GM23338 (cell line): Measurements from ENCODE around the gene IFNA16. TPM values are rescaled to one million over a fixed set of nuclear protein-coding genes. Genes with fewer than 3 reads are reported as not detected.

ENCODE experiments used
- ATAC-seq: fragments of 200-7000 bp; cut with Tn5 transposase; 3 replicates; pipeline ENCODE4 v1.9.1; 2020
- DNase-seq: peaks from one replicate; pipeline ENCODE4 v3.0.0-alpha.2; 2015; ENCODE audit warnings: low spot score
- H2AFZ ChIP-seq: fragments of 200-600 bp; sonication (generic); 2 replicates; pipeline ENCODE4 v1.8.0; 2016; ENCODE audit warnings: antibody characterized with exemption, mild to moderate bottlenecking, moderate library complexity
- H3F3A ChIP-seq: fragments of 200-600 bp; sonication (generic); replicated peaks from 2 replicates; pipeline ENCODE4 v1.8.0; 2017; ENCODE audit warnings: antibody characterized with exemption, mixed run types, low read depth
- H3K27ac ChIP-seq: fragments of 200-600 bp; sonication (generic); 2 replicates; pipeline ENCODE4 v1.6.1; 2016; ENCODE audit warnings: low read depth
- H3K27me3 ChIP-seq: fragments of 200-600 bp; sonication (generic); 2 replicates; pipeline ENCODE4 v1.8.0; 2016; ENCODE audit warnings: mild to moderate bottlenecking, mixed run types, moderate library complexity; ENCODE audit not compliant: insufficient read depth
- H3K36me3 ChIP-seq: fragments of 200-600 bp; sonication (generic); 2 replicates; pipeline ENCODE4 v1.8.0; 2016; ENCODE audit warnings: mild to moderate bottlenecking; ENCODE audit not compliant: insufficient read depth
- H3K4me1 ChIP-seq: fragments of 200-600 bp; sonication (generic); 2 replicates; pipeline ENCODE4 v1.8.0; 2016; ENCODE audit warnings: mild to moderate bottlenecking, moderate library complexity; ENCODE audit not compliant: insufficient read depth
- H3K4me2 ChIP-seq: fragments of 200-600 bp; sonication (generic); 2 replicates; pipeline ENCODE4 v1.7.1; 2017; ENCODE audit warnings: mixed run types
- H3K4me3 ChIP-seq: fragments of 200-600 bp; sonication (generic); 2 replicates; pipeline ENCODE4 v1.6.1; 2016; ENCODE audit warnings: mixed run types
- H3K79me2 ChIP-seq: fragments of 200-600 bp; sonication (generic); replicated peaks from 2 replicates; pipeline ENCODE4 v1.8.0; 2017; ENCODE audit warnings: mild to moderate bottlenecking; ENCODE audit not compliant: insufficient read depth
- H3K9me2 ChIP-seq: fragments of 200-600 bp; sonication (generic); 2 replicates; pipeline ENCODE4 v1.8.0; 2017; ENCODE audit not compliant: insufficient read depth
- H4K20me1 ChIP-seq: fragments of 200-600 bp; sonication (generic); replicated peaks from 2 replicates; pipeline ENCODE4 v1.8.0; 2017; ENCODE audit warnings: mild to moderate bottlenecking; ENCODE audit not compliant: insufficient read depth
- H3K27ac Mint-ChIP-seq: 2 replicates; pipeline ENCODE4 v1.8.0; 2020; ENCODE audit warnings: inconsistent platforms, mild to moderate bottlenecking, moderate library complexity, mixed read lengths
- H3K27me3 Mint-ChIP-seq: 3 replicates; pipeline ENCODE4 v1.8.0; 2022; ENCODE audit warnings: low read depth, mild to moderate bottlenecking, moderate library complexity, mixed read lengths, inconsistent platforms; ENCODE audit not compliant: insufficient read depth, poor library complexity
- H3K36me3 Mint-ChIP-seq: 3 replicates; pipeline ENCODE4 v1.8.0; 2021; ENCODE audit warnings: low read depth, mild to moderate bottlenecking, inconsistent platforms, moderate library complexity, mixed read lengths
- H3K4me1 Mint-ChIP-seq: 3 replicates; pipeline ENCODE4 v1.8.0; 2020; ENCODE audit warnings: mild to moderate bottlenecking, inconsistent platforms, mixed read lengths
- H3K4me3 Mint-ChIP-seq: 3 replicates; pipeline ENCODE4 v1.8.0; 2021; ENCODE audit warnings: moderate library complexity, mild to moderate bottlenecking, inconsistent platforms, mixed read lengths
- H3K9me3 Mint-ChIP-seq: 3 replicates; pipeline ENCODE4 v1.8.0; 2020; ENCODE audit warnings: moderate library complexity, mild to moderate bottlenecking, inconsistent platforms, mixed read lengths
- CREB1 ChIP-seq: fragments of 250-450 bp; sonication (Bioruptor Pico); IDR thresholded peaks from 2 replicates; pipeline ENCODE4 v1.5.0; 2020; ENCODE audit warnings: low read depth, mild to moderate bottlenecking, moderate library complexity
- EZH2 ChIP-seq: fragments of 200-600 bp; sonication (generic); IDR thresholded peaks from one replicate; pipeline ENCODE4 v1.8.0; 2017; ENCODE audit warnings: antibody characterized with exemption, mild to moderate bottlenecking, low read depth; ENCODE audit not compliant: unreplicated experiment
- EZH2phosphoT487 ChIP-seq: fragments of 200-600 bp; sonication (generic); IDR thresholded peaks from one replicate; pipeline ENCODE4 v1.8.1; 2018; ENCODE audit warnings: antibody characterized with exemption; ENCODE audit not compliant: unreplicated experiment
- JUNB ChIP-seq: IDR thresholded peaks from one replicate; pipeline ENCODE4 v1.6.1; 2016; ENCODE audit warnings: antibody characterized with exemption; ENCODE audit not compliant: unreplicated experiment
- NANOG ChIP-seq: IDR thresholded peaks from 2 replicates; pipeline ENCODE4 v1.6.1; 2016; ENCODE audit warnings: antibody characterized with exemption, borderline replicate concordance
- POLR2AphosphoS5 ChIP-seq: IDR thresholded peaks from 2 replicates; pipeline ENCODE4 v1.6.1; 2016; ENCODE audit warnings: antibody characterized with exemption, low read depth
- STAT1 ChIP-seq: IDR thresholded peaks from one replicate; pipeline ENCODE4 v1.6.1; 2016; ENCODE audit warnings: antibody characterized with exemption; ENCODE audit not compliant: unreplicated experiment
- ZNF114 ChIP-seq: fragments of 250-450 bp; sonication (Bioruptor Pico); IDR thresholded peaks from 2 replicates; pipeline ENCODE4 v1.5.0; 2020; ENCODE audit warnings: mild to moderate bottlenecking, moderate library complexity
- ZNF331 ChIP-seq: fragments of 250-450 bp; sonication (Bioruptor Pico); IDR thresholded peaks from 2 replicates; pipeline ENCODE4 v1.5.0; 2020; ENCODE audit warnings: low read depth, mild to moderate bottlenecking, moderate library complexity
- polyA plus RNA-seq: library from polyadenylated mRNA; unstranded; fragments of >200 nt; fragmentation: Nextera tagmentation; extraction: Ambion mirVana; gene quantifications from 2 replicates; pipeline ENCODE4 v1.2.1, GENCODE V29; 2016
- total RNA-seq: library from RNA; depleted of rRNA; stranded (reverse); fragments of >200 nt; shearing (Covaris generic); gene quantifications from 2 replicates; pipeline ENCODE4 v1.2.3, GENCODE V29; 2014
- TF ChIP-seq, protein P1 (sequence below), 2 experiments: fragments of 200-600 bp in 1 of 2; sonication (generic) in 1 of 2; conservative IDR thresholded peaks; 2 replicates each; pipeline versions ENCODE4 v1.5.1 to v1.6.1; 2016 to 2017; ENCODE audit warnings: antibody characterized with exemption in 2 of 2, low read depth in 2 of 2, mild to moderate bottlenecking in 2 of 2, moderate library complexity in 1 of 2
- TF ChIP-seq, protein P2 (sequence below): IDR thresholded peaks from one replicate; pipeline ENCODE4 v1.6.1; 2018; ENCODE audit warnings: antibody characterized with exemption; ENCODE audit not compliant: unreplicated experiment
- TF ChIP-seq, protein P3 (sequence below): IDR thresholded peaks from 2 replicates; pipeline ENCODE4 v1.6.1; 2016; ENCODE audit warnings: antibody characterized with exemption
- TF ChIP-seq, protein P4 (sequence below): fragments of 250-450 bp; sonication (Bioruptor Pico); IDR thresholded peaks from 2 replicates; pipeline ENCODE4 v1.5.0; 2020; ENCODE audit warnings: mild to moderate bottlenecking, moderate library complexity

The IFNA16 gene
- total and polyA plus RNA-seq, 2 experiments from 2014 or later, result not detected

DNA sequence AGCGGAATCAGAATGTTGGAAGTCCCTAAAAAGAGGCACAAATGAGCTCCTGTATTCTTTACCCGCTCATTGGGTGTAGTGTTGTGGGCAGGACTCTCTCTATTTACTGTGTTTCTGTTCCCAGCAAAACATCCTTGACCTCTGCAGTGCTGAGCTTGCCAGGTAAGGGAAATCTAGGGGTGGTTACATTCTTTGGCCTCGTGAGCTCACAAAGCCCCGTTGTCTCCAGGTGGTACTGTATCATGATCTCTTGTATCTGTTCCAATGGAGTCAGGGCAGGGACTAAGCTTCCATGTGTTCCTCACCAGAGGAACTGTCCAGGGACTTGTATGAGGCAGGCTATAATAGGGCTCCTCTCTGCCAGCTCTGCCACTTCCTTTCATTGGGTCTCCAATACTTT lies 34.5 kb upstream of the IFNA16 start:
- TF ChIP-seq JUNB (no peak), EZH2 (no peak), CREB1 (CRISPR knock-in tag) (no peak), STAT1 (no peak), ZNF114 (CRISPR knock-in tag) (no peak), NANOG (no peak), EZH2phosphoT487 (no peak), ZNF331 (no peak), POLR2AphosphoS5 (no peak)
- TF ChIP-seq, protein P1, sequence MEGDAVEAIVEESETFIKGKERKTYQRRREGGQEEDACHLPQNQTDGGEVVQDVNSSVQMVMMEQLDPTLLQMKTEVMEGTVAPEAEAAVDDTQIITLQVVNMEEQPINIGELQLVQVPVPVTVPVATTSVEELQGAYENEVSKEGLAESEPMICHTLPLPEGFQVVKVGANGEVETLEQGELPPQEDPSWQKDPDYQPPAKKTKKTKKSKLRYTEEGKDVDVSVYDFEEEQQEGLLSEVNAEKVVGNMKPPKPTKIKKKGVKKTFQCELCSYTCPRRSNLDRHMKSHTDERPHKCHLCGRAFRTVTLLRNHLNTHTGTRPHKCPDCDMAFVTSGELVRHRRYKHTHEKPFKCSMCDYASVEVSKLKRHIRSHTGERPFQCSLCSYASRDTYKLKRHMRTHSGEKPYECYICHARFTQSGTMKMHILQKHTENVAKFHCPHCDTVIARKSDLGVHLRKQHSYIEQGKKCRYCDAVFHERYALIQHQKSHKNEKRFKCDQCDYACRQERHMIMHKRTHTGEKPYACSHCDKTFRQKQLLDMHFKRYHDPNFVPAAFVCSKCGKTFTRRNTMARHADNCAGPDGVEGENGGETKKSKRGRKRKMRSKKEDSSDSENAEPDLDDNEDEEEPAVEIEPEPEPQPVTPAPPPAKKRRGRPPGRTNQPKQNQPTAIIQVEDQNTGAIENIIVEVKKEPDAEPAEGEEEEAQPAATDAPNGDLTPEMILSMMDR (conservative IDR thresholded peaks at IDR 0.05; ENCODE audit: low read depth in 2 of 2), result no peak
- TF ChIP-seq, protein P2, sequence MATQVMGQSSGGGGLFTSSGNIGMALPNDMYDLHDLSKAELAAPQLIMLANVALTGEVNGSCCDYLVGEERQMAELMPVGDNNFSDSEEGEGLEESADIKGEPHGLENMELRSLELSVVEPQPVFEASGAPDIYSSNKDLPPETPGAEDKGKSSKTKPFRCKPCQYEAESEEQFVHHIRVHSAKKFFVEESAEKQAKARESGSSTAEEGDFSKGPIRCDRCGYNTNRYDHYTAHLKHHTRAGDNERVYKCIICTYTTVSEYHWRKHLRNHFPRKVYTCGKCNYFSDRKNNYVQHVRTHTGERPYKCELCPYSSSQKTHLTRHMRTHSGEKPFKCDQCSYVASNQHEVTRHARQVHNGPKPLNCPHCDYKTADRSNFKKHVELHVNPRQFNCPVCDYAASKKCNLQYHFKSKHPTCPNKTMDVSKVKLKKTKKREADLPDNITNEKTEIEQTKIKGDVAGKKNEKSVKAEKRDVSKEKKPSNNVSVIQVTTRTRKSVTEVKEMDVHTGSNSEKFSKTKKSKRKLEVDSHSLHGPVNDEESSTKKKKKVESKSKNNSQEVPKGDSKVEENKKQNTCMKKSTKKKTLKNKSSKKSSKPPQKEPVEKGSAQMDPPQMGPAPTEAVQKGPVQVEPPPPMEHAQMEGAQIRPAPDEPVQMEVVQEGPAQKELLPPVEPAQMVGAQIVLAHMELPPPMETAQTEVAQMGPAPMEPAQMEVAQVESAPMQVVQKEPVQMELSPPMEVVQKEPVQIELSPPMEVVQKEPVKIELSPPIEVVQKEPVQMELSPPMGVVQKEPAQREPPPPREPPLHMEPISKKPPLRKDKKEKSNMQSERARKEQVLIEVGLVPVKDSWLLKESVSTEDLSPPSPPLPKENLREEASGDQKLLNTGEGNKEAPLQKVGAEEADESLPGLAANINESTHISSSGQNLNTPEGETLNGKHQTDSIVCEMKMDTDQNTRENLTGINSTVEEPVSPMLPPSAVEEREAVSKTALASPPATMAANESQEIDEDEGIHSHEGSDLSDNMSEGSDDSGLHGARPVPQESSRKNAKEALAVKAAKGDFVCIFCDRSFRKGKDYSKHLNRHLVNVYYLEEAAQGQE, result no peak
- TF ChIP-seq, protein P3, sequence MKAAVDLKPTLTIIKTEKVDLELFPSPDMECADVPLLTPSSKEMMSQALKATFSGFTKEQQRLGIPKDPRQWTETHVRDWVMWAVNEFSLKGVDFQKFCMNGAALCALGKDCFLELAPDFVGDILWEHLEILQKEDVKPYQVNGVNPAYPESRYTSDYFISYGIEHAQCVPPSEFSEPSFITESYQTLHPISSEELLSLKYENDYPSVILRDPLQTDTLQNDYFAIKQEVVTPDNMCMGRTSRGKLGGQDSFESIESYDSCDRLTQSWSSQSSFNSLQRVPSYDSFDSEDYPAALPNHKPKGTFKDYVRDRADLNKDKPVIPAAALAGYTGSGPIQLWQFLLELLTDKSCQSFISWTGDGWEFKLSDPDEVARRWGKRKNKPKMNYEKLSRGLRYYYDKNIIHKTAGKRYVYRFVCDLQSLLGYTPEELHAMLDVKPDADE, result no peak
- TF ChIP-seq, protein P4, sequence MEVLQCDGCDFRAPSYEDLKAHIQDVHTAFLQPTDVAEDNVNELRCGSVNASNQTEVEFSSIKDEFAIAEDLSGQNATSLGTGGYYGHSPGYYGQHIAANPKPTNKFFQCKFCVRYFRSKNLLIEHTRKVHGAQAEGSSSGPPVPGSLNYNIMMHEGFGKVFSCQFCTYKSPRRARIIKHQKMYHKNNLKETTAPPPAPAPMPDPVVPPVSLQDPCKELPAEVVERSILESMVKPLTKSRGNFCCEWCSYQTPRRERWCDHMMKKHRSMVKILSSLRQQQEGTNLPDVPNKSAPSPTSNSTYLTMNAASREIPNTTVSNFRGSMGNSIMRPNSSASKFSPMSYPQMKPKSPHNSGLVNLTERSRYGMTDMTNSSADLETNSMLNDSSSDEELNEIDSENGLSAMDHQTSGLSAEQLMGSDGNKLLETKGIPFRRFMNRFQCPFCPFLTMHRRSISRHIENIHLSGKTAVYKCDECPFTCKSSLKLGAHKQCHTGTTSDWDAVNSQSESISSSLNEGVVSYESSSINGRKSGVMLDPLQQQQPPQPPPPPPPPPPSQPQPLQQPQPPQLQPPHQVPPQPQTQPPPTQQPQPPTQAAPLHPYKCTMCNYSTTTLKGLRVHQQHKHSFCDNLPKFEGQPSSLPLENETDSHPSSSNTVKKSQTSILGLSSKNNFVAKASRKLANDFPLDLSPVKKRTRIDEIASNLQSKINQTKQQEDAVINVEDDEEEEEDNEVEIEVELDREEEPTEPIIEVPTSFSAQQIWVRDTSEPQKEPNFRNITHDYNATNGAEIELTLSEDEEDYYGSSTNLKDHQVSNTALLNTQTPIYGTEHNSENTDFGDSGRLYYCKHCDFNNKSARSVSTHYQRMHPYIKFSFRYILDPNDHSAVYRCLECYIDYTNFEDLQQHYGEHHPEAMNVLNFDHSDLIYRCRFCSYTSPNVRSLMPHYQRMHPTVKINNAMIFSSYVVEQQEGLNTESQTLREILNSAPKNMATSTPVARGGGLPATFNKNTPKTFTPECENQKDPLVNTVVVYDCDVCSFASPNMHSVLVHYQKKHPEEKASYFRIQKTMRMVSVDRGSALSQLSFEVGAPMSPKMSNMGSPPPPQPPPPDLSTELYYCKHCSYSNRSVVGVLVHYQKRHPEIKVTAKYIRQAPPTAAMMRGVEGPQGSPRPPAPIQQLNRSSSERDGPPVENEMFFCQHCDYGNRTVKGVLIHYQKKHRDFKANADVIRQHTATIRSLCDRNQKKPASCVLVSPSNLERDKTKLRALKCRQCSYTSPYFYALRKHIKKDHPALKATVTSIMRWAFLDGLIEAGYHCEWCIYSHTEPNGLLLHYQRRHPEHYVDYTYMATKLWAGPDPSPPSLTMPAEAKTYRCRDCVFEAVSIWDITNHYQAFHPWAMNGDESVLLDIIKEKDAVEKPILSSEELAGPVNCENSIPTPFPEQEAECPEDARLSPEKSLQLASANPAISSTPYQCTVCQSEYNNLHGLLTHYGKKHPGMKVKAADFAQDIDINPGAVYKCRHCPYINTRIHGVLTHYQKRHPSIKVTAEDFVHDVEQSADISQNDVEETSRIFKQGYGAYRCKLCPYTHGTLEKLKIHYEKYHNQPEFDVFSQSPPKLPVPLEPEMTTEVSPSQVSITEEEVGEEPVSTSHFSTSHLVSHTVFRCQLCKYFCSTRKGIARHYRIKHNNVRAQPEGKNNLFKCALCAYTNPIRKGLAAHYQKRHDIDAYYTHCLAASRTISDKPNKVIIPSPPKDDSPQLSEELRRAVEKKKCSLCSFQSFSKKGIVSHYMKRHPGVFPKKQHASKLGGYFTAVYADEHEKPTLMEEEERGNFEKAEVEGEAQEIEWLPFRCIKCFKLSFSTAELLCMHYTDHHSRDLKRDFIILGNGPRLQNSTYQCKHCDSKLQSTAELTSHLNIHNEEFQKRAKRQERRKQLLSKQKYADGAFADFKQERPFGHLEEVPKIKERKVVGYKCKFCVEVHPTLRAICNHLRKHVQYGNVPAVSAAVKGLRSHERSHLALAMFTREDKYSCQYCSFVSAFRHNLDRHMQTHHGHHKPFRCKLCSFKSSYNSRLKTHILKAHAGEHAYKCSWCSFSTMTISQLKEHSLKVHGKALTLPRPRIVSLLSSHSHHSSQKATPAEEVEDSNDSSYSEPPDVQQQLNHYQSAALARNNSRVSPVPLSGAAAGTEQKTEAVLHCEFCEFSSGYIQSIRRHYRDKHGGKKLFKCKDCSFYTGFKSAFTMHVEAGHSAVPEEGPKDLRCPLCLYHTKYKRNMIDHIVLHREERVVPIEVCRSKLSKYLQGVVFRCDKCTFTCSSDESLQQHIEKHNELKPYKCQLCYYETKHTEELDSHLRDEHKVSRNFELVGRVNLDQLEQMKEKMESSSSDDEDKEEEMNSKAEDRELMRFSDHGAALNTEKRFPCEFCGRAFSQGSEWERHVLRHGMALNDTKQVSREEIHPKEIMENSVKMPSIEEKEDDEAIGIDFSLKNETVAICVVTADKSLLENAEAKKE (CRISPR knock-in tag), result no peak
- Histone ChIP-seq H2AFZ (0 out of 2 replicates have a peak overlapping the region, but pooled peaks have one; percentile 48), H3K4me1 (peaks cover 8% of the 10 kb centered on the region), H3K27ac (no peak overlapping the region), H4K20me1 (no peaks in the 10 kb centered on the region), H3K4me2 (0 out of 2 replicates have a peak overlapping the region, but pooled peaks have one; percentile 64), H3K4me3 (no peak overlapping the region), H3K9me2 (no peaks in the 10 kb centered on the region), H3K27me3 (peaks cover 11% of the 10 kb centered on the region; the same call in 1 of the 2 replicates), H3F3A (no peaks in the 10 kb centered on the region), H3K36me3 (no peaks in the 10 kb centered on the region), H3K79me2 (no peaks in the 10 kb centered on the region)
- DNase-seq (peak; percentile 9), ATAC-seq (peak; percentile 56)
- Mint-ChIP-seq H3K4me1 (peaks cover 18% of the 10 kb centered on the region), H3K9me3 (no peaks in the 10 kb centered on the region), H3K27me3 (peaks cover 3% of the 10 kb centered on the region), H3K36me3 (no peaks in the 10 kb centered on the region), H3K4me3 (no peak overlapping the region), H3K27ac (no peak overlapping the region)
